ACHN (cell line): ENCODE measurements around the gene GNG5.
"Not testable (repeated sequence)": the region's sequence is repeated elsewhere in the genome, so short reads cannot be mapped to it uniquely, and the experiment has no call there.

Source experiments
- DNase-seq: peaks from one replicate; pipeline ENCODE4 v3.0.0-alpha.2; 2015
- in situ Hi-C: cut with HindIII; loops from 2 replicates; pipeline ENCODE4 v1.10.0; 2017; ENCODE audit warnings: low sequenced_read_pairs, low pct_ligation_motif_present, low pct_unique_long_range_greater_than_20kb

The GNG5 gene

DNA sequence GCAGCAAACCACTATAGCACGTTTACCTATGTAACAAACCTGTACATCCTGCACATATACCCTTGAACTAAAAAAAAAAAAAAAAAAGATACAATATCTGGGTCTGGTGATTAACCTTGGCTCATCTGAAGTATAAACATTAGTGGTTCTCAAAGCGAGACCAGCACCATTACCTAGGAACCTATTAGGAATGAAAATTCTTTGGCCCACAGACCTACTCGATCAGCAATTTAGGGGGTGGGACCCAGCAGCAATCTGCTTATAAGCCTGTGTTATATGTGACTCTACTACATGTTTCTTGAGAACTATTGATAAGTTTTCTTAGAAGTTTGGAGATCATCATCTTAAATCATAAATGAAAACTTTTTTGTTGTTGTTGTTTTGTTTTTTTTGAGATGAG, 9.9 kb downstream of the GNG5 start:
- in situ Hi-C loops: no loop called here
- no peak for DNase-seq

GRCh38 chr1:84493747-84494146, 12.6 kb downstream of the GNG5 start:
- in situ Hi-C loops: no loop called here
- DNase-seq: no peak

DNA sequence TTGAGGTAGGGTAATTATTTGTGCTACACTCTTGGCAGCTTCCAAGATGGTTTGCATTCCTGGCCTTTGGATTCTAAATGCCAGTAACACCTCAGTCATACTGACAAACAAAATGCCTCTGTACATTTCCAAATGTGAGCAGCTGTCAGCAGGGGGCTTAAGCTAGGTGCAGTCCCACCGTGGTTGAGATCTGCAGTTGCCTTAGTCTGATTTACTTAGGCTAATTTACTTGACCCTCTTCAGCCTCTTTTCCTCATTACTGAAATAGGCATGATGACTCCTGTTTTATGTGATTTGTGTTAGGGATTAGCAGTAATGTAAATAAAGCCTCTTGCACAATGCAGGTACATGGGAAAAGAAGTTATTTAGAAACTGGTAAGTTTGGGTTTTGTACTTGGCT, 13.7 kb downstream of the GNG5 start:
- in situ Hi-C loops: no loop called here
- DNase-seq: no peak

GRCh38 chr1:84489766-84490165, 16.6 kb downstream of the GNG5 start:
- in situ Hi-C loops: no loop called here
- no peak for DNase-seq

- in situ Hi-C loops: no loop called here
- no peak for DNase-seq
These were observed 18.3 kb downstream of the GNG5 start for GRCh38 chr1:84488107-84488506.

DNA sequence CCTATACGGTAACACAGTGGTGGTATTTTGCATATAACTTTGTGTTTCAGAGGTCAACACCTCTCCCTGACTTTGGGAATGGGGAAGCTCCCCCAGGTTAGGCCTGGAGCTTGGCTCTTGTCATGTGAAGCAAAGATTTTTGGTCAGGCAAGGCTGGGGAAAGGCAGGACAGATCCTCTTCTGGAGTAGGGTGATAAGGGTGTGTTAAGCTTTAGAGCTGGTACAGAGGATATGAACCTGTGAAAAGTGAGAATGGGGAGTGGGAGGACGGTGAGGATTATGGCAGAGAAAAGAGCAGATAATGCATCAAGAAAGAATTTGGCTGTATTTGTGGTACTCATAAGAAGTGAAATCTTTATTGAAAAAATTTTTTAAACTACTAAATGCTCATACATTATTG, 25.1 kb downstream of the GNG5 start:
- in situ Hi-C loops: no loop called here
- DNase-seq: no peak

GRCh38 chr1:84480650-84481049, 25.7 kb downstream of the GNG5 start:
- no peak for DNase-seq
- in situ Hi-C loops: no loop called here

GRCh38 chr1:84479998-84480397, 26.4 kb downstream of the GNG5 start:
- in situ Hi-C loops: no loop called here
- peak; percentile 1 for DNase-seq

DNA sequence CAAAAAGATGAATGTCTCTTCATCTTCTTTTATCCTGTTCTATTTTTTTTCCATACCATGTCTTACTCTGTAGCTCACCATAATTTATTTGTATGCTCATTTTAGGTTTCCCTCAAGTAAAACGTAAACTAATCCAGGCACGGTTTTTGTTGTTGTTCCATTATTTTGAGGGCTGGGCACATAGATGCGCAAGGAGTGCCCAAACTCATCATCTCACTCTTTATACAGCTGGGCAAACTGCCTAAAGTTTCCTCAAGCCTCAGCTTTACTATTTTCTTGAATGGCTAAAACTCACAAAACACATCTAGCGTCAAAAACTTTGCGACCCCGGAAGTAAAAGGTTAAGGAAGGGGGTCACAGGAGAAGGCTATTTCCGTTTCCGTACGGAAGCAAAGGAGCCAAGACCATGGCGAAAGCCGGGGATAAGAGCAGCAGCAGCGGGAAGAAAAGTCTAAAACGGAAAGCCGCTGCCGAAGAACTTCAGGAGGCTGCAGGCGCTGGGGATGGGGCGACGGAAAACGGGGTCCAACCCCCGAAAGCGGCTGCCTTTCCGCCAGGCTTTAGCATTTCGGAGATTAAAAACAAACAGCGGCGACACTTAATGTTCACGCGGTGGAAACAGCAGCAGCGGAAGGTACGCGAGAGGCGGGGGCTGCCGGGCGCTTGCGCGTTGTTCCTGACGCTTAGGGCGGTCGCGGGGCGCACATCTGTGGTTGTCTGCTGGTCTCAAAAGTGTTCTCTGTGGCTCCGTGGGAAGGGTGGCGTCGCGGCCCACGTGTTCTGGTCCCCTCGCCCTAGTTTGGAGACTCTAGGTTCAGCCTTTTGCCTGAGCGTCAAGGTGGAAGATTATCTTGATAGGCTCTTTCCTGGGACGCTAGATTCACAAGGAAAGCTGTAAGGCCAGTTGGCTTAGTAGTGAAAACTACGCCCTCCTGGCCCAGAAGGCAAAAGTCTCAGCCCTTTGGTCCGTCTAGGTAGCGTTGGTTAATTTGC, 27.2 kb downstream of the GNG5 start, which contains the start of gene RPF1:
Gene RPF1, plus strand, starts transcription at position 391 of the 993 bp plus-strand sequence. Its CDS starts 16 bp downstream, at position 407.
- peak; percentile 79 for DNase-seq
- in situ Hi-C loops: no loop called here

GRCh38 chr1:84476225-84476624, 30.2 kb downstream of the GNG5 start:
- in situ Hi-C loops: no loop called here
- DNase-seq: no peak

DNA sequence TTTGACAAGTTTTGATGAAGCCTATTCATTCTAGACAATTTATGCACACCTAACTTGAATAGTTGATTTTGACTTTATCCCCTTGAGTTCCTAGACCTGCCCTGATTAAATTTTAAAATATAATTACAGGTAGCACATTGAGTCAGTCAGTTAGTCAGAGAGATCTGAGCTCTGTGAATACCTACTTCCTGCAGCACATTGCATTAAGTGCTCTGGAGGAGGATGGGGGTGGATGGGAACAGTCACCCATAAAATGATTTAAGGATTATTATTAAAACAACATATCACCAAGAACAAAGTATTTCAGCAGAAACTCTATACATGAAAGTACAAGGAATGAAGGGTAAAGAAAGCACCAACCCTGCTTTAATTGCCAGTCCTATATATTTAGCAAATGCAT, 39.1 kb downstream of the GNG5 start:
- in situ Hi-C loops: no loop called here
- no peak for DNase-seq

DNA sequence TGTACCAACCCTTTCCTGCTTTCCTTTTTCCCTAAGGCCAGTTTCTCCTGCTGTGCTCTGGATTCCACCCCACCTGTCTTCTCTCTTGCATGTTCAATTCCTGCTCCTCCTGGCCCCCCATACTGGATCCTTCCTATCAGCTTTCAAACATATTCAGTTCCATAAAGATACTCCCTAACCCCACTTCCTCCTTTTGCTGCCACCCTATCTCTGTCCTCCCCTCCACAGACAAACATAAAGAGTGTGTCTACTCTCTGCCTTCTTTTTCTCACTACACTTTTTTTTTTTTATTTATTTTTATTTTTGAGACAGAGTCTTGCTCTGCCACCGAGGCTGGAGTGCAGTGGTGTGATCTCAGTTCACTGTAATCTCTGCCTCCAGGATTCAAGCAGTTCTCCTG, 44.3 kb downstream of the GNG5 start:
- in situ Hi-C loops: no loop called here

GRCh38 chr1:84452436-84452835, 53.9 kb downstream of the GNG5 start:
- in situ Hi-C loops: no loop called here
- no peak for DNase-seq

More for the DNA sequence above, 44.3 kb downstream of the GNG5 start:
- DNase-seq: no peak

- in situ Hi-C loops: no loop called here
- no peak for DNase-seq
These were observed 55.5 kb downstream of the GNG5 start for GRCh38 chr1:84450910-84451309.

GRCh38 chr1:84448704-84449103, 57.7 kb downstream of the GNG5 start:
- DNase-seq, in situ Hi-C loops: not testable (repeated sequence)
